GM23338 (cell line): Measurements from ENCODE around the gene VMO1. TPM values are rescaled to one million over a fixed set of nuclear protein-coding genes. Genes with fewer than 3 reads are reported as not detected.

ENCODE experiments used
- REST ChIP-seq: IDR thresholded peaks from one replicate; pipeline ENCODE4 v1.6.1; 2018; ENCODE audit warnings: antibody characterized with exemption; ENCODE audit not compliant: unreplicated experiment
- ZNF114 ChIP-seq: fragments of 250-450 bp; sonication (Bioruptor Pico); IDR thresholded peaks from 2 replicates; pipeline ENCODE4 v1.5.0; 2020; ENCODE audit warnings: mild to moderate bottlenecking, moderate library complexity
- ZNF331 ChIP-seq: fragments of 250-450 bp; sonication (Bioruptor Pico); IDR thresholded peaks from 2 replicates; pipeline ENCODE4 v1.5.0; 2020; ENCODE audit warnings: low read depth, mild to moderate bottlenecking, moderate library complexity
- ZNF462 ChIP-seq: fragments of 250-450 bp; sonication (Bioruptor Pico); IDR thresholded peaks from 2 replicates; pipeline ENCODE4 v1.5.0; 2020; ENCODE audit warnings: mild to moderate bottlenecking, moderate library complexity
- polyA plus RNA-seq: library from polyadenylated mRNA; unstranded; fragments of >200 nt; fragmentation: Nextera tagmentation; extraction: Ambion mirVana; gene quantifications from 2 replicates; pipeline ENCODE4 v1.2.1, GENCODE V29; 2016
- total RNA-seq: library from RNA; depleted of rRNA; stranded (reverse); fragments of >200 nt; shearing (Covaris generic); gene quantifications from 2 replicates; pipeline ENCODE4 v1.2.3, GENCODE V29; 2014

The VMO1 gene
- total and polyA plus RNA-seq, 2 experiments from 2014 or later: 0.38 to 0.47 TPM

GRCh38 chr17:4780325-4780955 lies 5.7 kb downstream of the VMO1 start (continued):
- no peak for TF ChIP-seq ZNF462 (CRISPR knock-in tag)
- TF ChIP-seq ZNF114: no peak
- TF ChIP-seq REST: no peak
- TF ChIP-seq ZNF331 (CRISPR knock-in tag): no peak
